K562 (cell line): ENCODE data around the gene ARMCX2. TPM values are rescaled to one million over a fixed set of nuclear protein-coding genes. Genes with fewer than 3 reads are reported as not detected.

Experiments
- ATAC-seq: fragments of 200-7000 bp; cut with Tn5 transposase; 3 replicates; pipeline ENCODE4 v1.9.1; 2020; ENCODE audit warnings: moderate library complexity
- BruUV-seq: library from RNA; stranded (reverse); fragments of 400-500 nt; replicated peaks from 2 replicates; lab custom pipeline; 2021; lab: Mats Ljungman, UMichigan
- CTCF ChIA-PET: fragments of 300-600 bp; formaldehyde crosslinking; extraction: SDS; loops from one replicate; lab custom pipeline; 2021; ENCODE audit warnings: low intra/inter-chr PET ratio; lab: Yijun Ruan, JAX
- POLR2A ChIA-PET: fragments of 300-600, 350-650 bp; sonication (Branson Sonifier 250); formaldehyde crosslinking; extraction: SDS; loops from one replicate; lab custom pipeline; 2021; ENCODE audit warnings: antibody characterized with exemption, inconsistent platforms; lab: Yijun Ruan, JAX
- DNase-seq, 4 experiments: peaks; one replicate each; pipeline versions ENCODE4 v3.0.0 to v3.0.0-alpha.2; 2011 to 2018; ENCODE audit warnings: low spot score in 3 of 4, mixed read lengths in 3 of 4; ENCODE audit errors: extremely low read depth in 1 of 4
- FAIRE-seq: peaks from 2 replicates; lab custom pipeline; 2011; peaks lifted over from hg19 to GRCh38; lab: Jason Lieb, UNC
- H2AFZ ChIP-seq: 2 replicates; pipeline ENCODE4 v1.6.0; 2011; ENCODE audit warnings: low read depth, low read length, control low read depth, inconsistent platforms
- H3K27ac ChIP-seq: fragments of 200-600 bp; 3 replicates; pipeline ENCODE4 v1.8.0; 2011; ENCODE audit warnings: low read depth, mild to moderate bottlenecking, control low read depth, inconsistent platforms, low read length, moderate library complexity, mixed read lengths; ENCODE audit errors: extremely low read depth
- H3K27me3 ChIP-seq, 2 experiments: fragments of 300-600 bp in 1 of 2; 2 replicates in 1 of 2; 3 replicates in 1 of 2; pipeline versions ENCODE4 v1.6.0 to v1.8.0; 2011; ENCODE audit warnings: inconsistent platforms in 2 of 2, low read length in 2 of 2, mild to moderate bottlenecking in 1 of 2, mixed read lengths in 1 of 2, moderate library complexity in 1 of 2; ENCODE audit not compliant: control insufficient read depth in 2 of 2, insufficient read depth in 2 of 2
- H3K36me3 ChIP-seq: fragments of 300-600 bp; 3 replicates; pipeline ENCODE4 v1.8.0; 2011; ENCODE audit warnings: mild to moderate bottlenecking, low read length, inconsistent platforms; ENCODE audit not compliant: control insufficient read depth, insufficient read depth
- H3K4me1 ChIP-seq, 2 experiments: fragments of 200-600 bp in 1 of 2; replicated peaks in 1 of 2; 2 replicates in 1 of 2; 3 replicates in 1 of 2; pipeline versions ENCODE4 v1.5.1 to v1.8.0; 2011; ENCODE audit warnings: inconsistent platforms in 2 of 2, low read length in 2 of 2, mild to moderate bottlenecking in 1 of 2, mixed read lengths in 1 of 2, moderate library complexity in 1 of 2; ENCODE audit not compliant: control insufficient read depth in 2 of 2, insufficient read depth in 2 of 2
- H3K4me2 ChIP-seq: 2 replicates; pipeline ENCODE4 v1.6.1; 2011; ENCODE audit warnings: low read length, control low read depth, inconsistent platforms, mixed read lengths; ENCODE audit not compliant: insufficient read depth
- H3K4me3 ChIP-seq: fragments of 200-600 bp; sonication (generic), shearing (Covaris generic); 2 replicates; pipeline ENCODE4 v1.5.1; 2016; ENCODE audit warnings: control low read depth, inconsistent platforms
- H3K79me2 ChIP-seq: fragments of 200-600 bp; 3 replicates; pipeline ENCODE4 v1.8.0; 2011; ENCODE audit warnings: low read length, inconsistent platforms; ENCODE audit not compliant: control insufficient read depth, insufficient read depth
- H3K9ac ChIP-seq, 2 experiments: 2 replicates each; pipeline versions ENCODE4 v1.6.0 to v1.6.1; 2011; ENCODE audit warnings: low read depth in 2 of 2, low read length in 2 of 2, control low read depth in 1 of 2, inconsistent platforms in 1 of 2, mild to moderate bottlenecking in 1 of 2, mixed read lengths in 1 of 2; ENCODE audit not compliant: insufficient read depth in 1 of 2
- H3K9me1 ChIP-seq: one replicate; pipeline ENCODE4 v1.6.0; 2011; ENCODE audit warnings: inconsistent platforms, mild to moderate bottlenecking, low read length, moderate library complexity; ENCODE audit not compliant: control insufficient read depth, insufficient read depth
- H3K9me3 ChIP-seq: replicated peaks from 2 replicates; pipeline ENCODE4 v1.5.1; 2011; ENCODE audit warnings: low read depth, low read length, inconsistent platforms; ENCODE audit not compliant: control insufficient read depth, insufficient read depth
- H4K20me1 ChIP-seq: replicated peaks from 2 replicates; pipeline ENCODE4 v1.6.1; 2011; ENCODE audit warnings: low read length, inconsistent platforms, mixed read lengths; ENCODE audit not compliant: control insufficient read depth, insufficient read depth
- CBFA2T3 ChIP-seq: fragments of 450-650 bp; IDR thresholded peaks from 2 replicates; pipeline ENCODE4 v1.6.1; 2017
- CBFB ChIP-seq: sonication (generic); formaldehyde crosslinking; IDR thresholded peaks from 2 replicates; pipeline ENCODE4 v1.4.0; 2020; ENCODE audit warnings: mild to moderate bottlenecking, missing genetic modification reagents
- CXXC5 ChIP-seq: fragments of 250-450 bp; sonication (Bioruptor Pico); IDR thresholded peaks from 2 replicates; pipeline ENCODE4 v1.8.0; 2022; ENCODE audit warnings: inconsistent platforms, mild to moderate bottlenecking, moderate library complexity
- ELK3 ChIP-seq: fragments of 450-650 bp; formaldehyde crosslinking; IDR thresholded peaks from 2 replicates; pipeline ENCODE4 v1.4.0; 2020; ENCODE audit warnings: mild to moderate bottlenecking
- ETV1 ChIP-seq: fragments of 450-650 bp; conservative IDR thresholded peaks from 2 replicates; pipeline ENCODE4 v1.6.1; 2016; ENCODE audit warnings: missing genetic modification characterization, control low read depth, low read depth, missing compliant biosample characterization
- HDAC6 ChIP-seq: IDR thresholded peaks from 2 replicates; pipeline ENCODE4 v1.6.1; 2012; ENCODE audit warnings: low read depth, mild to moderate bottlenecking, control low read depth, inconsistent platforms, low read length, moderate library complexity
- KDM2B ChIP-seq: fragments of 250-450 bp; sonication (Bioruptor Pico); IDR thresholded peaks from 2 replicates; pipeline ENCODE4 v1.8.0; 2021; ENCODE audit warnings: mild to moderate bottlenecking, moderate library complexity
- LEF1 ChIP-seq: fragments of 450-650 bp; IDR thresholded peaks from 2 replicates; pipeline ENCODE4 v1.6.1; 2016; ENCODE audit warnings: mild to moderate bottlenecking
- PHB2 ChIP-seq: fragments of 450-650 bp; IDR thresholded peaks from 2 replicates; pipeline ENCODE4 v1.6.1; 2017; ENCODE audit warnings: low read depth
- SPI1 ChIP-seq: IDR thresholded peaks from 2 replicates; pipeline ENCODE4 v1.6.1; 2011; ENCODE audit warnings: low read depth, low read length, control low read depth, borderline replicate concordance
- ZBTB17 ChIP-seq: fragments of 450-650 bp; formaldehyde crosslinking; IDR thresholded peaks from 2 replicates; pipeline ENCODE4 v1.4.0; 2020; ENCODE audit warnings: mild to moderate bottlenecking
- ZNF707 ChIP-seq: fragments of 250-450 bp; sonication (Bioruptor Pico); conservative IDR thresholded peaks from 2 replicates; pipeline ENCODE4 v1.8.0; 2022; ENCODE audit warnings: inconsistent platforms, mild to moderate bottlenecking, moderate library complexity
- WGBS: fragments of 100-300 bp; shearing (Covaris generic); methylation state at CpG from one replicate; pipeline ENCODE4 v1.1.6; 2016; ENCODE audit warnings: low coverage, mixed read lengths; ENCODE audit not compliant: insufficient coverage; ENCODE audit errors: missing lambda C conversion rate; 5-methylcytosine and 5-hydroxymethylcytosine counted together
- in situ Hi-C: fragments of 300-500 bp; cut with MboI; formaldehyde crosslinking; loops from 4 replicates; pipeline ENCODE4 v1.15.0; 2018; ENCODE audit warnings: inconsistent platforms, mixed read lengths
- intact Hi-C: fragments of 100-400 bp; cut with micrococcal nuclease; formaldehyde crosslinking; loops from 2 replicates; pipeline ENCODE4 v1.14.2; 2022
- polyA plus RNA-seq, 8 experiments: library from polyadenylated mRNA; depleted of rRNA in 4 of 8; stranded (reverse) in 5 of 8; unstranded in 3 of 8; fragments of >200 nt; fragmentation: Nextera tagmentation in 2 of 8; fragmentation: Illumina TruSeq in 1 of 8; extraction: Ambion mirVana in 2 of 8; extraction: Trizol in 1 of 8; gene quantifications; 2 replicates each; pipeline versions ENCODE4 v1.2.1 to v1.2.3, GENCODE V29; 2011 to 2014; ENCODE audit warnings: inconsistent platforms in 1 of 8, missing spikeins in 1 of 8
- total RNA-seq, 7 experiments: library from RNA; depleted of rRNA in 6 of 7; stranded (reverse); fragments of >200 nt in 6 of 7; fragmentation: Illumina TruSeq in 2 of 7; extraction: Trizol in 2 of 7; gene quantifications; 2 replicates each; pipeline versions ENCODE4 v1.2.1 to v1.2.3, GENCODE V29; 2011 to 2021; ENCODE audit warnings: low replicate concordance in 1 of 7
- TF ChIP-seq, protein P1 (sequence below): fragments of 250-450 bp; sonication (Bioruptor Pico); IDR thresholded peaks from 2 replicates; pipeline ENCODE4 v1.4.0; 2020; ENCODE audit warnings: mild to moderate bottlenecking, moderate library complexity, borderline replicate concordance

Gene ARMCX2
- total and polyA plus RNA-seq, 9 of the 15 experiments (the other 6 are each of a cell fraction or from before 2014, with no cell fraction given) = 0.03 to 0.16 TPM; not detected in 7

- BruUV-seq = no TSS peak
- TF ChIP-seq ZBTB17 (CRISPR knock-in tag) (no peak), ELK3 (no peak), SPI1 (no peak), HDAC6 (no peak), ETV1 (tag) (no peak)
- no peaks in the 10 kb centered on the region; the same call in 1 of the 2 replicates for H4K20me1 ChIP-seq
- no peaks in the 10 kb centered on the region for H3K27me3 ChIP-seq
- H3K9ac ChIP-seq = no peak overlapping the region
- in situ Hi-C loops = no loop called here
- ATAC-seq = no peak
- DNase-seq = no peak
- 0% methylated on average over 4 of the region's 4 CpGs for WGBS
- no peaks in the 10 kb centered on the region for H3K79me2 ChIP-seq
- intact Hi-C loops = no loop called here
- H3K36me3 ChIP-seq = no peaks in the 10 kb centered on the region
- ChIA-PET CTCF (no interaction called here), POLR2A (interaction anchor here (0.6 kb wide), 1 partner anchor 185 kb away, joined by 3 read pairs; no protein-coding TSS in a partner anchor)
- no peak for FAIRE-seq
- no peaks in the 10 kb centered on the region for H3K9me3 ChIP-seq
- no peaks in the 10 kb centered on the region for H3K4me1 ChIP-seq
- H3K27ac ChIP-seq = no peak overlapping the region
- H2AFZ ChIP-seq = no peak overlapping the region
- H3K9me1 ChIP-seq = no peaks in the 10 kb centered on the region
- H3K4me3 ChIP-seq = no peak overlapping the region
- no peak overlapping the region for H3K4me2 ChIP-seq
Measured at GRCh38 chrX:101693476-101693875, 33.8 kb upstream of the ARMCX2 start.

- in situ Hi-C loops = no loop called here
- CTCF ChIA-PET = no interaction called here
Measured at GRCh38 chrX:101691835-101692234, 32.2 kb upstream of the ARMCX2 start.

More at GRCh38 chrX:101691835-101692234, 32.2 kb upstream of the ARMCX2 start:
- POLR2A ChIA-PET = no interaction called here
- TF ChIP-seq PHB2 = no peak
- no peak for TF ChIP-seq CBFB
- TF ChIP-seq ZNF707 = no peak
- no peak for TF ChIP-seq LEF1
- no peak for TF ChIP-seq CXXC5 (CRISPR knock-in tag)
- TF ChIP-seq KDM2B (CRISPR knock-in tag) = no peak
- TF ChIP-seq, protein P1, sequence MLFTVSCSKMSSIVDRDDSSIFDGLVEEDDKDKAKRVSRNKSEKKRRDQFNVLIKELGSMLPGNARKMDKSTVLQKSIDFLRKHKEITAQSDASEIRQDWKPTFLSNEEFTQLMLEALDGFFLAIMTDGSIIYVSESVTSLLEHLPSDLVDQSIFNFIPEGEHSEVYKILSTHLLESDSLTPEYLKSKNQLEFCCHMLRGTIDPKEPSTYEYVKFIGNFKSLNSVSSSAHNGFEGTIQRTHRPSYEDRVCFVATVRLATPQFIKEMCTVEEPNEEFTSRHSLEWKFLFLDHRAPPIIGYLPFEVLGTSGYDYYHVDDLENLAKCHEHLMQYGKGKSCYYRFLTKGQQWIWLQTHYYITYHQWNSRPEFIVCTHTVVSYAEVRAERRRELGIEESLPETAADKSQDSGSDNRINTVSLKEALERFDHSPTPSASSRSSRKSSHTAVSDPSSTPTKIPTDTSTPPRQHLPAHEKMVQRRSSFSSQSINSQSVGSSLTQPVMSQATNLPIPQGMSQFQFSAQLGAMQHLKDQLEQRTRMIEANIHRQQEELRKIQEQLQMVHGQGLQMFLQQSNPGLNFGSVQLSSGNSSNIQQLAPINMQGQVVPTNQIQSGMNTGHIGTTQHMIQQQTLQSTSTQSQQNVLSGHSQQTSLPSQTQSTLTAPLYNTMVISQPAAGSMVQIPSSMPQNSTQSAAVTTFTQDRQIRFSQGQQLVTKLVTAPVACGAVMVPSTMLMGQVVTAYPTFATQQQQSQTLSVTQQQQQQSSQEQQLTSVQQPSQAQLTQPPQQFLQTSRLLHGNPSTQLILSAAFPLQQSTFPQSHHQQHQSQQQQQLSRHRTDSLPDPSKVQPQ (CRISPR knock-in tag) = no peak
- no peak for TF ChIP-seq CBFA2T3
- Histone ChIP-seq H3K9me3 (no peaks in the 10 kb centered on the region), H3K79me2 (no peaks in the 10 kb centered on the region), H3K27ac (no peak overlapping the region), H3K27me3 (no peaks in the 10 kb centered on the region), H4K20me1 (no peaks in the 10 kb centered on the region; the same call in 1 of the 2 replicates), H2AFZ (no peak overlapping the region), H3K9ac (no peak overlapping the region), H3K4me1 (no peaks in the 10 kb centered on the region), H3K4me3 (no peak overlapping the region), H3K9me1 (no peaks in the 10 kb centered on the region), H3K4me2 (no peak overlapping the region), H3K36me3 (no peaks in the 10 kb centered on the region)
- FAIRE-seq (no peak), DNase-seq (no peak), ATAC-seq (no peak)
- WGBS = 0% methylated on average over 1 of the region's 1 CpG
- BruUV-seq = no TSS peak
- intact Hi-C loops = no loop called here
